Measurements from ENCODE around the gene EFCAB8. TPM values are rescaled to one million over a fixed set of nuclear protein-coding genes. Genes with fewer than 3 reads are reported as not detected.

EFCAB8 gene
- total and polyA plus RNA-seq, 4 donors: 0.25 TPM; not detected in 3

- WGBS: 94% methylated on average over 6 of the region's 6 CpGs
- H3K9me3 ChIP-seq (ENCODE audit: control insufficient read depth in 4 of 4, low read length in 3 of 4): no peaks in the 10 kb centered on the region
- no peak overlapping the region for H3K4me3 ChIP-seq (ENCODE audit: low read depth in 1 of 3, low read length in 3 of 3)
- no peak overlapping the region for H3K9ac ChIP-seq (ENCODE audit: low read depth in 1 of 2, low read length in 2 of 2)
- TF ChIP-seq GABPA (IDR thresholded peaks at IDR 0.05 in 1 of 2, conservative IDR thresholded peaks at IDR 0.05 in 1 of 2) (no peak), FOXA2 (IDR thresholded peaks at IDR 0.05) (no peak), YY1 (IDR thresholded peaks at IDR 0.05) (no peak), SP1 (IDR thresholded peaks at IDR 0.05) (no peak), RXRA (IDR thresholded peaks at IDR 0.05) (no peak), NR2F2 (IDR thresholded peaks at IDR 0.05) (no peak), FOXA1 (IDR thresholded peaks at IDR 0.05) (no peak), ZBTB33 (IDR thresholded peaks at IDR 0.05) (no peak), HNF4A (conservative IDR thresholded peaks at IDR 0.05) (no peak), RAD21 (IDR thresholded peaks at IDR 0.05) (no peak), HNF4G (IDR thresholded peaks at IDR 0.05) (no peak), MAX (IDR thresholded peaks at IDR 0.05) (no peak), EGR1 (IDR thresholded peaks at IDR 0.05; ENCODE audit: low read depth in 2 of 2) (no peak), JUND (IDR thresholded peaks at IDR 0.05) (no peak), ATF3 (IDR thresholded peaks at IDR 0.05) (no peak), CTCF (IDR thresholded peaks at IDR 0.05; ENCODE audit: low read depth, low read length, missing input control) (no peak), REST (IDR thresholded peaks at IDR 0.05) (no peak), TAF1 (conservative IDR thresholded peaks at IDR 0.05) (no peak)
- H3K27ac ChIP-seq (ENCODE audit: low read depth in 1 of 2, low read length in 2 of 2): no peak overlapping the region
- no peak for DNase-seq (ENCODE audit: low spot score)
- H3K27me3 ChIP-seq (ENCODE audit: control insufficient read depth in 4 of 4, insufficient read depth in 4 of 4, low read length in 3 of 4): no peaks in the 10 kb centered on the region
- H3K4me1 ChIP-seq (ENCODE audit: control insufficient read depth in 4 of 4, insufficient read depth in 4 of 4, low read length in 3 of 4): no peaks in the 10 kb centered on the region
- peaks cover 6 to 46% (median 21%) of the 10 kb centered on the region in 4 donors for H3K36me3 ChIP-seq (ENCODE audit: control insufficient read depth in 4 of 4, insufficient read depth in 3 of 4, low read depth in 1 of 4, low read length in 3 of 4)
Observed at GRCh38 chr20:32849577-32849976, 9.1 kb upstream of the EFCAB8 start.

Data from liver (tissue), 9 donors.